Endothelial cell of hepatic sinusoid (primary cell): ENCODE results near the gene PRRX2.
"Not testable (repeated sequence)": the region's sequence is repeated elsewhere in the genome, so short reads cannot be mapped to it uniquely, and the experiment has no call there.

Experiments
- in situ Hi-C: cut with HindIII; loops from 2 replicates; pipeline ENCODE4 v1.10.0; 2017; ENCODE audit warnings: low sequenced_read_pairs

The PRRX2 gene

GRCh38 chr9:129649726-129650679 lies 15.4 kb upstream of the PRRX2 start:
- in situ Hi-C loops: no loop called here

GRCh38 chr9:129650680-129651235 lies 14.7 kb upstream of the PRRX2 start:
- in situ Hi-C loops: no loop called here

- in situ Hi-C loops: no loop called here
Measured at GRCh38 chr9:129653823-129654553, 11.5 kb upstream of the PRRX2 start.

- in situ Hi-C loops: no loop called here
Measured at GRCh38 chr9:129654554-129655040, 10.8 kb upstream of the PRRX2 start.

GRCh38 chr9:129655154-129655553 lies 10.3 kb upstream of the PRRX2 start:
- in situ Hi-C loops: no loop called here

GRCh38 chr9:129655696-129656095 lies 9.8 kb upstream of the PRRX2 start:
- in situ Hi-C loops: no loop called here

GRCh38 chr9:129656795-129657390 lies 8.6 kb upstream of the PRRX2 start:
- in situ Hi-C loops: no loop called here

- in situ Hi-C loops: no loop called here
Measured at GRCh38 chr9:129661029-129661428, 4.4 kb upstream of the PRRX2 start.

- in situ Hi-C loops: not testable (repeated sequence)
Measured at GRCh38 chr9:129662239-129662638, 3.2 kb upstream of the PRRX2 start.

GRCh38 chr9:129664746-129665388 lies 580 bp upstream of the PRRX2 start:
- in situ Hi-C loops: no loop called here

GRCh38 chr9:129665814-129666520 lies 520 bp downstream of the PRRX2 start:
- in situ Hi-C loops: no loop called here

- in situ Hi-C loops: no loop called here
Measured at GRCh38 chr9:129666575-129666974, 1.1 kb downstream of the PRRX2 start.

GRCh38 chr9:129667378-129667777 lies 1.9 kb downstream of the PRRX2 start:
- in situ Hi-C loops: no loop called here

GRCh38 chr9:129667850-129668249 lies 2.4 kb downstream of the PRRX2 start:
- in situ Hi-C loops: no loop called here

GRCh38 chr9:129669141-129669718 lies 3.8 kb downstream of the PRRX2 start:
- in situ Hi-C loops: no loop called here

GRCh38 chr9:129669946-129670345 lies 4.5 kb downstream of the PRRX2 start:
- in situ Hi-C loops: loop anchor here (10.0 kb wide), 1 partner anchor 55 kb away; no protein-coding TSS in a partner anchor

GRCh38 chr9:129671065-129671464 lies 5.6 kb downstream of the PRRX2 start:
- in situ Hi-C loops: loop anchor here (10.0 kb wide), 1 partner anchor 54 kb away; no protein-coding TSS in a partner anchor

- in situ Hi-C loops: loop anchor here (10.0 kb wide), 1 partner anchor 53 kb away; no protein-coding TSS in a partner anchor
Measured at GRCh38 chr9:129671519-129671918, 6.1 kb downstream of the PRRX2 start.

- in situ Hi-C loops: loop anchor here (10.0 kb wide), 1 partner anchor 52 kb away; no protein-coding TSS in a partner anchor
Measured at GRCh38 chr9:129672702-129673101, 7.3 kb downstream of the PRRX2 start.
